EL (cell line): ENCODE measurements around the gene C1QTNF12.

ENCODE experiments used
- DNase-seq: peaks from one replicate; pipeline ENCODE4 v3.0.0-alpha.2; 2016

C1QTNF12 gene

DNA sequence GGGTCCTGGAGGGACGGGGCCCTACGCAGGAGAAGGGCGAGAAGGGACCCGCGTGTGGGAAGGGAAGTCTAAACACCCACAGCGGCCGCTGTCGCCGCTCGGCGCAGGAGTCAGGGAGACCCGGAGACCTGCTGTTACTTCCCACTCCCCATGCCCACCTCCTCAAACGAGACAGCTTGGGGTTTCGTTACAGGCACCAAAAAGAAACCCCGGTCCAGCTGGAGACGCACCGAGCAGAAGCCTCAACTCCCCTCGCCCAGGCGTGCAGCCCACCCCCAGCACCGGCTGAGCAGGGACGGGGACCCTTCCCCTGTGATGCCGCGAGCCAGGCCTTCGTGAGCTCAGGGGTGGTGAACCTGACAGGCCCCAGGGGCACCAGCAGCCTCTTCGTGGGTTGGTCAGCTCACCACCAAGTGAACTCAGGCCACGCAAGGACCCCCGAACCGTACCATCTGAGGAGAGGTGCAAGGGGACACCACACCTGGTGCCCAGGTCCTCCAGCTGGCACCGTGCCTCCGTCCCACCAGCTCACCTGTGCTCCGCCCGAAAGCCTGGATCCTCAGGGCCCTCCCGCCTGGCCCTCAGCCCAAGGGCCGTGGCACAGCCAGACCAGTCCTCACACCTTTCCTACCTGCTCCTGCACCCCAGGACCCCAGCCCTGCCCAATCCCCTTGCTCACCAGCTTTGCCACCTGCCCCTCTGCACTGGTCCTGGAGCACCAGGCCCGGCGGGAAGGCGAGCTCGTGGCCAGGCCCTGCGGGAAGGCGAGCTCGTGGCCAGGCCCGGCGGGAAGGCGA, 19.8 kb downstream of the C1QTNF12 start:
- no peak for DNase-seq

DNA sequence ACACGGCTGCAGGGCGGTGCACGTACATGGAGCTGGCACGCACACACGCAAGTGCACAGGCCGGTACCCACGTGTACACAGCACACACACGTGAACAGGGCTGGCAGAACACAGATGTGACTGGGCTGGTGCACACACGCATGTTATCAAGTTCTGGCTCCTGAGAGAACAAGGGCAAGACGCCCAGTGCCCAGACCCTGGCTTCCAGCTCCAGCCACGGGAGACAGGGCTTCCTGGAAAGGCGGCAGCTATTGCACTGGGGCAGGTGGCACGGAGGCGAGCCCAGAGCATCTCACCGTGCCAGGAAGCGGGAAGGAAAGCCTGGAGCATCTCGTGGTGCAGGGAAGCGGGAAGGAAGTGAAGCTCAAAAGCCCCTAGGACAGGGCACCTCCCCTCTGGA, 20.6 kb downstream of the C1QTNF12 start:
- DNase-seq: no peak

- DNase-seq: no peak
These were observed 21.2 kb downstream of the C1QTNF12 start for GRCh38 chr1:1225238-1225845.

- DNase-seq: no peak
These were observed 22.6 kb downstream of the C1QTNF12 start for GRCh38 chr1:1223891-1224290.

GRCh38 chr1:1223321-1223720, 23.2 kb downstream of the C1QTNF12 start:
- DNase-seq: no peak

- DNase-seq: no peak
These were observed 23.8 kb downstream of the C1QTNF12 start for GRCh38 chr1:1222575-1223225.

DNA sequence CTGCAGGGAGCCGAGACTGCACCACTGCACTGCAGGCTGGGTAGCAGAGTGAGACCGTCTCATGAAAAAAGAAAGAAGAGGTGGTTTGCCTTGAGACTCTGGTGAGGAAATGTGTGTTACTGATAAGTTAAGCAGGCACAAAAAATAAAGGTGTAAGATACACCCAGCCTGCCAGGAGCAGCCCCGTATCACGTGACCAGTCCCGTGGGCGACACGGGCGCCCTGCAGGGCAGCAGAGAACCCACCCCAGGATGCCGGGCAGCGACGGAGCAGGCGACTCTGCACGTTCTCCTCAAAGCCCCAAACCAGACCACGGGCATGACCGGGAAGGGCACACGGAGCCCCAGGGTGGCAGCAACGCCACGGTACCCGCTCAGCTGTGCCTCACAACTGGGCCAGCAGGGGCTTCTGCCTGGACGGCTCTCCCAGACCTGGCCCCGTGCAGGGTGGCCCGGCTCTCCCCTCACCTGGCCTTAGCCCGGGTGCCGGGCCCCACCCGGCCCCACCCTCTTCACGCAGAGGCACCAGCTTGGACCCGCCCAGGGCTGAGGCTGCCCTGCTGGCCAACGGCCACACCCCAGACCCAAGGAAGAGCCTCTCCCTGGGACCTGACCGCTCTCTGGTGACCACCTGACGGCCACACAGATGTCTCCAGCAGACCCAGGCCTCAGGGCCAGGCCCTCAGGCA, 24.5 kb downstream of the C1QTNF12 start:
- DNase-seq: no peak

GRCh38 chr1:1220197-1220596, 26.3 kb downstream of the C1QTNF12 start:
- no peak for DNase-seq

- no peak for DNase-seq
These were observed 27.2 kb downstream of the C1QTNF12 start for GRCh38 chr1:1219341-1219740.

- no peak for DNase-seq
These were observed 27.9 kb downstream of the C1QTNF12 start for GRCh38 chr1:1218524-1219200.

DNA sequence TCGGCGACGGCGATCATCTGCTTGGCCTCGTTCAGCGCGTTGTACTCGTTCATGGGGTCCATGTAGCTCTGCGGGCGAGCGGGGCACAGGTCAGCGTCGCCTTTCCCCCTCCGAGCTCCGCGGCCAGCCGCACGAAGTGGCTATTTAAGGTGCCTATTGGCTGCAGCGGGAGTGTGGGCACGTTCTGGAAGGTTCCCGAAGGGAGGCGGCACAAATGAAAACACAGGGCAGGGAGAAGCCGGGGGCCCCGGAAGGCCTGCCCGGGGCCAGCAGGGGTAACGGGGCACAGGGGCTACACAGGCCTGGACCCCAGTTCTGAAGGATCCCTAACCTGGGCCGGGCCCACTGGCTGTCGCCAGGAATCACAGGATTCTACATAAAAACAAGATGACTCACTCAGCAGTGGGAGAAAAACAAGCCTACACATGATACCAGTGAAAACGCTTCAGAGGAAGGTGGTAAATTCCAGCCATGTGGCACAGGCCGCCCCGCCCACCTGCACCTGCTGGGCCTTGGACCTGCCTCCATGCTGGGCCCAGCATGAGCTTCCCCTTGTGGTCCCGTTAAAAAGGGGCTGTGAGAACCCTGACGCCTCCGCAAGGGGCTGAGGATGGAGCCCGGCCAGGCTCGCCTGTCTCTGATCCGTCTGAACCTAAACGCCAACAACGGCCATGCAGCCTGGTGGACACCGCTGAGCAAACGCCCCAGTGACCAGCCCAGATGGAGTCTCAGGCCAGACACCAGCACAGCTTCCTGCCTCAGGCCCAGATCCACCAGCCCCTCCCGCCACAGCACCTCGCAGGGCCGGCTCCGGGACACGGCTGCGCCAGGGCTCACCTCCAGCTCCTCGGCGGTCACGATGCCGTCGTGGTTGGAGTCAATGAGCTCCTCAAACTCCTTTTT, 28.6 kb downstream of the C1QTNF12 start:
- DNase-seq: no peak

GRCh38 chr1:1216770-1217620, 29.5 kb downstream of the C1QTNF12 start:
- no peak for DNase-seq

- DNase-seq: no peak
These were observed 30.5 kb downstream of the C1QTNF12 start for GRCh38 chr1:1215881-1216605.

DNA sequence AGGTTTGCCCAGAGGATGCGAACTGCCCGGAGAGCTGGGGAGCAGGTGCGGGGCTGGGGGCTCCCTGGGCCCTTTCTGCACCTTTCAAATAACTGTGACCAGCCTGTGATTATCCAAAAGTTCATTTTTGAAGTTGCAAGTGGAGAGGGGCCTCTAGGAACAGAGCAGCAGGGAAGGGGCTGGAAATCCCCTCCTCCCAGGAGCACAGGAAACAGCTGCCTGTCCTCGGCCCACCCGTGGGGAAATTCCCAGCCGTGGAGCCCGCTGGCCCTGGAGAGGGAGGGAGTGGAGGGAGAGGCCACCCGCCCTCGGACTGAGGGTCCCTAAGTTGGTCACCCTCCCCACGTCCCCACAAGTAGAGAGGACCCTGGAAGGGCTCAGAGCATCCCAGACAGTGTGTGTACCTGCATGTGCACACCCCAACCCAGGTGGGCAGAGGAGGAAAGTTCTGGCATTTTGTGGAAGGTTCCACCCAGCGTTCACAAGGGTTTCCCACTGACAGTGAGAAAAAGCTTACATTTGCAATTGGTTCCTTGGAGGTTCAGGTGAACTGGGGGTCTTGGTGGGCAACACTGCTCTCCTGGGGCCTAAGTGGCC, 31.3 kb downstream of the C1QTNF12 start:
- no peak for DNase-seq

DNA sequence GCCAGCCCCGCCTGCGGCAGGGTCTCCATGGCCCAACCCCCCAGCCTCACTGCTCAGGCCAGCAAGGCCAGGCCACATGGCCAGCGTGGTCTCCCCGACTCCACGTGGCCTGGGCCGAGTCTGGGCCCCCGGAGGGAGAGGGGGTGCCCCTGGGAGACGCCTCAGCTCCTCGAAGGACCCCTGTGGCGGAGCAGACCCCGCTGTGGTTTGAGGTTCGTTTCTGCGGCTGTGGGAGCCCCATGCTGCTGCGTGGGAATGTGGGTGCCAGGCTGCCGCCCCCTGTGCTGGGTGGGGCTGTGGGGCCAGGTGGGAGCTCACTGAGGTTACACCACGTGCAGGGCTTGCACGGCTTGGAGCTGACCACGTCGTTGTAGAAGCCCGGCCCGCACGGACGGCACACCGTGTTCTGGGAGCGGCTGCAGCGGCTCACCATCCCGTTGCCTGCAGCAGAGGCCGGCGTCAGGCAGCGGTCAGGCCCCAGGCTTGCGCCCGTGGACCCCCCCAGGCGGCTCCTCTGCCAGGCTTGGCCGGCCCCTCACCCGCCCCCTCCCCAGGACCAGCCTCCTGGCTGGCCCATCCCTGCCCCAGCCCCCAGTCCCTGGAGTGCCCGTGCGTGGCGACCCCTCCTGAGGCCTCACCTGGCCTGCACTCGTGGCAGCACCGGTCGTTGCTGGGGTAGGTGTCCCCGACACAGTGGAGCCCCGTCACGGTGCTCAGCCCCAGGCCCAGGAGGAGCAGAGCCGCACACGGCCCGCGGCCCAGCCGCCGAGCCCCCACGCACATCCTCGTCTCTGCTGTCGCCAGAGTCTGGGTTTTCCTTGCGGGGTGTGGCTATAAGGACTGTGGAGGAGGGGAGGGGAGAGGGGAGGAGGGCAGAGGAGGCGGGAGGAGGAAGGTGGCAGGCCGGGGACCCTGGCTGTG, 32.9 kb downstream of the C1QTNF12 start, which contains the start of gene TNFRSF4:
Gene TNFRSF4 (minus strand): TSS at position 809 of the 921 bp plus-strand sequence. CDS start 26 bp downstream, at position 783.
- no peak for DNase-seq

DNA sequence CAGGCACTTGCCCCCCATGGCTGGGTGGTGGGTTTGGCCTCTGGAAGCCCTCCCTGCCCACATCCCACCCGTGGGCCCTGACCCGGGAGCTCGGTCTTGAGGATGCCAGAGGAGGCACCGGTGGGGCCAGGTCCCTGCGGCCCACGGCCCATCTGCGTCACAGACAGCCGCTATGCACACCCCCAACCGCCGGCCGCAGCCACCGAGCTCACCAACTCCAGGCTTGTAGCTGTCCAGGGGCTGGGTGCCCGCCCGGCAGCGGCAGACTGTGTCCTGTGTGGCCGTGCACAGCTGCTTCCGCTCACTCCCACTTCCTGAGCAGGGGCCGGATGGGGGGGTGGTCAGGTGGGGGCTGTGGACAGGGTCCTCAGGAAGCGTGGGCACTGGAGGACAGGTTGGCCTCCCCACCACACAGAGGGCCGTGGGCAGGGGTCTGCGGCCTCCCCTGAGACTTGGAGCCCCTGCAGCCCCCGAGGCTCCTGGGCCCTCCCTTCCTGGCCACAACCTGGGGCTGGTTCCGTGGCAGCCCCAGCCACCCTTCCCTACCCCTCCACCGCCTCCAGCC, 33.7 kb downstream of the C1QTNF12 start:
- DNase-seq: no peak

DNA sequence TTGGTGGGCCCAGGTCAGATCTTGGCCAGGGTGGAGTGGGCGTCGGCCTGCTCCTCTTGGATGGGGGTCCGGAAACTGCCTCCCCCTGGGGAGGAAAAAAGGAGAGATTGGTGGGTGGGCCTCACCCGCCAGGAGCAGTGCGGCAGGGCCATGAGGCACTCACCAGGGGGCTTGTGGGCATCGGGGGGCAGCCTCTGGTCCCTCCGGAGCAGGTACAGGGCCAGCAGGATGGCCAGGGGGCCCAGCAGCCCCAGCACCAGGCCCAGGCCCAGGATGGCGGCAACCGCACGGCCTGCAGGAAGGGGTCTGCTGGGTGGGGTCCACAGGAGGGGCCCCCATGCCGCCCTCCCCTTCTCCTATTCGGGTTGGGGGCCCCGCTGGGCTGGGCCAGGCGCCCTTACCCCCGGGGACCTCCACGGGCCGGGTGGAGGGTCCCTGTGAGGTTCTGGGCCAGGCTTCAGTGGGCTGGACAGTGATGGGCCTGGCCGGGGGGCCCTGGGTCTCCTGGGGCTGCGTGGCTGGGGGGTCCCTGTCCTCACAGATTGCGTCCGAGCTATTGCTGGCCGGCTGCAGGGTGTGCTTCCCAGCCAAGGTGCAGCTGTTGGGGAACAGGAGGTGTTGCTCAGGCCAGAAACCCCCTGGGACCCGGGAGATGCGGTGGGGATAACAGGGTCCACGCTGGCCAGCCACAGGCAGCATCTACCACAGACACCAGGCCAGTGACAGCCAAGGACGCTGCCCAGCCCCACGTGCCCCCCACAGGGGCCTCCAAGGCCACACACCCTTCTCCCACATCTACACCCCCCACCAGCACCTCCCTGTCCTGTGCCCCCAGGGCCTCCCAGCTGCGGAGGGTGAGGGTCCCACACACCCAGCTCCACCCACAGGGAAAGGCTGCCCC, 34.7 kb downstream of the C1QTNF12 start:
- no peak for DNase-seq
